Activated B cell treated with CpG ODN at 0.5 μM for 24 hours (primary cell): ENCODE data around the gene RPL28. TPM values are rescaled to one million over a fixed set of nuclear protein-coding genes. Genes with fewer than 3 reads are reported as not detected.

Source experiments
- ATAC-seq: fragments of 200-7000 bp; cut with Tn5 transposase; one replicate; pipeline ENCODE4 v1.10.0; 2021; ENCODE audit warnings: low read depth, mild to moderate bottlenecking, moderate library complexity
- CTCF ChIA-PET: fragments of 350-600 bp; sonication (Branson Sonifier 250); formaldehyde crosslinking; loops from one replicate; lab custom pipeline; 2021; ENCODE audit warnings: antibody characterized with exemption; lab: Charles Lee
- POLR2A ChIA-PET: fragments of 350-600 bp; sonication (Branson Sonifier 250); formaldehyde crosslinking; loops from one replicate; lab custom pipeline; 2021; ENCODE audit warnings: antibody characterized with exemption; lab: Charles Lee
- DNase-seq: peaks from one replicate; pipeline ENCODE4 v3.0.0; 2022
- H3K27ac Mint-ChIP-seq: one replicate; pipeline ENCODE4 v1.8.0; 2020; ENCODE audit warnings: mixed read lengths
- H3K27me3 Mint-ChIP-seq: one replicate; pipeline ENCODE4 v1.8.0; 2021; ENCODE audit warnings: mixed read lengths
- H3K36me3 Mint-ChIP-seq: one replicate; pipeline ENCODE4 v1.8.0; 2021; ENCODE audit warnings: low read depth, mixed read lengths
- H3K4me1 Mint-ChIP-seq: one replicate; pipeline ENCODE4 v1.8.0; 2021; ENCODE audit warnings: mixed read lengths
- H3K4me3 Mint-ChIP-seq: one replicate; pipeline ENCODE4 v1.8.0; 2020; ENCODE audit warnings: mild to moderate bottlenecking, mixed read lengths
- H3K9me3 Mint-ChIP-seq: one replicate; pipeline ENCODE4 v1.8.0; 2020; ENCODE audit warnings: mixed read lengths
- intact Hi-C: fragments of 100-400 bp; cut with micrococcal nuclease; formaldehyde crosslinking; loops from one replicate; pipeline ENCODE4 v1.15.1; 2024
- total RNA-seq: library from RNA; stranded (reverse); gene quantifications from 2 replicates; pipeline ENCODE4 v1.2.3, GENCODE V29; 2022
- TF ChIP-seq, protein P1 (sequence below): fragments of 200-600 bp; IDR thresholded peaks from one replicate; pipeline ENCODE4 v1.8.0; 2022; ENCODE audit warnings: antibody characterized with exemption, mild to moderate bottlenecking

RPL28 gene
- total RNA-seq, 1 donor from 2014 or later: 3,790 TPM

DNA sequence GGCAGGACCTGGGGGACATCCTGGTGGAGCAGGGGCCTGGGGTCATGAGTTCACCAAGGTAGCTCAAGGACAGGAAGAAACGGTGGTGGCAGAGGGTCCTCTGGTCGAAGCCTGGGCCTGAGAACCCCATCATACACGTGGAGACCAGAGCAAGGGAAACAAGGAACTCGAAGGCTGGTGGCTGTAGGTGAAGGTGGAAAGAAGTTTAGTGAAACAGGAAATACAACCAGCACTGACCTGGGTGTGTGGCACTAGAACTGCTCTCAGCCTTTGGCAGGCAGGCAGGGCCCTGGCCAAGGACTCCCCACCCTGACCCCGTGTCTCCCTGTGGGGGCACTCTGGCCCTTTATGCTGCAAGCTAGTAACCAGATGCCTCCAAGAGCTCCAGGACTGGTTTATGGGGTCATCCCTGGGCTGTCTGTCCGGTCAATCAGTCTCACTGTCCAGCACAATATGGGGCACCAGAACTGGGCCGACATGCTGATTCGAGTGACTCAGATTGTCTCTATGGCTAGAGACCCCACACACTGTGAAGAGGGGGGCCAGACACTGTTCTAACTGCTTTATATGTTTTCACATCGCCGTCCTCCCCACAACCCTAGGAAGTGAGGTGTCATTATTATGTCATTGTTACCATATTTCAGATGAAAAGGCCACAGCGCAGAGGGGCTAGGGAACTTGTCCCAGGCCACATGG is 35.0 kb upstream of the RPL28 start:
- intact Hi-C loops: no loop called here
- Mint-ChIP-seq H3K9me3 (no peaks in the 10 kb centered on the region), H3K4me3 (no peak overlapping the region), H3K4me1 (peaks cover 18% of the 10 kb centered on the region), H3K36me3 (peaks cover 1% of the 10 kb centered on the region), H3K27me3 (peaks cover 39% of the 10 kb centered on the region), H3K27ac (no peak overlapping the region)
- TF ChIP-seq, protein P1, sequence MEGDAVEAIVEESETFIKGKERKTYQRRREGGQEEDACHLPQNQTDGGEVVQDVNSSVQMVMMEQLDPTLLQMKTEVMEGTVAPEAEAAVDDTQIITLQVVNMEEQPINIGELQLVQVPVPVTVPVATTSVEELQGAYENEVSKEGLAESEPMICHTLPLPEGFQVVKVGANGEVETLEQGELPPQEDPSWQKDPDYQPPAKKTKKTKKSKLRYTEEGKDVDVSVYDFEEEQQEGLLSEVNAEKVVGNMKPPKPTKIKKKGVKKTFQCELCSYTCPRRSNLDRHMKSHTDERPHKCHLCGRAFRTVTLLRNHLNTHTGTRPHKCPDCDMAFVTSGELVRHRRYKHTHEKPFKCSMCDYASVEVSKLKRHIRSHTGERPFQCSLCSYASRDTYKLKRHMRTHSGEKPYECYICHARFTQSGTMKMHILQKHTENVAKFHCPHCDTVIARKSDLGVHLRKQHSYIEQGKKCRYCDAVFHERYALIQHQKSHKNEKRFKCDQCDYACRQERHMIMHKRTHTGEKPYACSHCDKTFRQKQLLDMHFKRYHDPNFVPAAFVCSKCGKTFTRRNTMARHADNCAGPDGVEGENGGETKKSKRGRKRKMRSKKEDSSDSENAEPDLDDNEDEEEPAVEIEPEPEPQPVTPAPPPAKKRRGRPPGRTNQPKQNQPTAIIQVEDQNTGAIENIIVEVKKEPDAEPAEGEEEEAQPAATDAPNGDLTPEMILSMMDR: no peak
- ATAC-seq (no peak), DNase-seq (no peak)
- ChIA-PET POLR2A (no interaction called here), CTCF (no interaction called here)

GRCh38 chr19:55352040-55352439 is 33.7 kb upstream of the RPL28 start:
- intact Hi-C loops: no loop called here
- CTCF ChIA-PET: no interaction called here
- H3K36me3 Mint-ChIP-seq: no peaks in the 10 kb centered on the region
- TF ChIP-seq, protein P1: no peak
- peaks cover 18% of the 10 kb centered on the region for H3K4me1 Mint-ChIP-seq
- DNase-seq (no peak), ATAC-seq (no peak)
- no peak overlapping the region for H3K4me3 Mint-ChIP-seq
- no peak overlapping the region for H3K27ac Mint-ChIP-seq
- H3K9me3 Mint-ChIP-seq: no peaks in the 10 kb centered on the region
- POLR2A ChIA-PET: no interaction called here
- peaks cover 40% of the 10 kb centered on the region for H3K27me3 Mint-ChIP-seq

GRCh38 chr19:55352549-55353145 is 33.1 kb upstream of the RPL28 start:
- Mint-ChIP-seq H3K9me3 (no peaks in the 10 kb centered on the region), H3K4me3 (peak overlapping the region; percentile 42), H3K4me1 (peaks cover 18% of the 10 kb centered on the region), H3K36me3 (no peaks in the 10 kb centered on the region), H3K27me3 (peaks cover 45% of the 10 kb centered on the region), H3K27ac (no peak overlapping the region)
- intact Hi-C loops: no loop called here
- TF ChIP-seq, protein P1: no peak
- ChIA-PET POLR2A (interaction anchor here (1.1 kb wide), 1 partner anchor 14 kb away, joined by 5 read pairs; no protein-coding TSS in a partner anchor), CTCF (no interaction called here)
- no peak for DNase-seq
- ATAC-seq: no peak

- POLR2A ChIA-PET: interaction anchor here (1.1 kb wide), 1 partner anchor 14 kb away, joined by 5 read pairs; no protein-coding TSS in a partner anchor
- intact Hi-C loops: no loop called here
- CTCF ChIA-PET: no interaction called here
- peaks cover 18% of the 10 kb centered on the region for H3K4me1 Mint-ChIP-seq
- H3K27ac Mint-ChIP-seq: no peak overlapping the region
- no peaks in the 10 kb centered on the region for H3K36me3 Mint-ChIP-seq
- TF ChIP-seq, protein P1: no peak
- peak overlapping the region; percentile 79 for H3K4me3 Mint-ChIP-seq
- ATAC-seq (no peak), DNase-seq (no peak)
- peaks cover 48% of the 10 kb centered on the region for H3K27me3 Mint-ChIP-seq
- no peaks in the 10 kb centered on the region for H3K9me3 Mint-ChIP-seq
Observed at GRCh38 chr19:55353356-55353802, 32.4 kb upstream of the RPL28 start.
